Activated naive CD4-positive, alpha-beta T cell treated with anti-CD3 and anti-CD28 coated beads, Interleukin-2, amount 50 U/mL, for 16 hours (primary cell): ENCODE data around the gene ZBTB7B.
A peak's percentile ranks its signal among the peaks of the same experiment; 100 is the strongest.

Experiments used
- DNase-seq: peaks from one replicate; pipeline ENCODE4 v3.0.0-alpha.2; 2020

The ZBTB7B gene

DNA sequence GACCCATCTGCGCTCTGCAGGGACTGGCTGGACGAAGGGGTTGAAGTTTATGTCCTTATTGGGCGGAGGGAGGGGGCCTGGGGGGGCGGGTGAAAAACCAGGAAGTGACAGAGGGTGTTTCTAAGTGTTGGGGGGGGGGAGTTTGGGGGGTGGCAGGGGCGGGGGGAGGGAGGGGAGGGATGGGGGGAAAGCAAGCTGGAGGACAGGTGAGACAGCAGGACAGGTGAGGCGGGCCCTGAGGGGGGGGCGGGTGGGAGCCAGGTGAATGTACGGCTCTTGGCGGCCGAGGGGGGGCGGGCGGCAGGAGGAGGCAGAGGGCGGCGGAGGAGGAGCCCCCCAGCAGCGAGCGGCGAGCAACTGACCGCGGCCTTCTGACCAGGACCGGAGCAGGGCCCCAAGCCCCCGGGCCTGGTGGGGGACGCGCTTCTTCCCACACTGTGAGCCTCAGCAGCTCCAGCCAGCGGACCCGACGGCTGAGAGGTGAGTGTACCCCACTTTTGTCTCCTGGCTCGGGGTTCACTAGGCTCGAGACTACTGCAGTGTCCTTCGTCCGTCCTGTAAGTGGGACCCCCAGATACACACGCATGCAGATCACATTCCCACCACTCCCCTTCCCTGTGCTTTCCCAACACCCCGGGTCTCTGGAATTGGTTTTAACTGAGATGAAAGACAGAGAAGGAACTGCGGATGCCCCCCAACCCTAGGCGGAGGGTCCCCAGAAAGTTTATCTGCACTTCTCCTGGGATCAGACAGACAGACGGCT is at the start of gene ZBTB7B:
Gene ZBTB7B, plus strand, starts transcription at position 339 of the 763 bp plus-strand sequence. CDS start 11,859 bp downstream, outside the sequence.
- peak; percentile 14 for DNase-seq

DNA sequence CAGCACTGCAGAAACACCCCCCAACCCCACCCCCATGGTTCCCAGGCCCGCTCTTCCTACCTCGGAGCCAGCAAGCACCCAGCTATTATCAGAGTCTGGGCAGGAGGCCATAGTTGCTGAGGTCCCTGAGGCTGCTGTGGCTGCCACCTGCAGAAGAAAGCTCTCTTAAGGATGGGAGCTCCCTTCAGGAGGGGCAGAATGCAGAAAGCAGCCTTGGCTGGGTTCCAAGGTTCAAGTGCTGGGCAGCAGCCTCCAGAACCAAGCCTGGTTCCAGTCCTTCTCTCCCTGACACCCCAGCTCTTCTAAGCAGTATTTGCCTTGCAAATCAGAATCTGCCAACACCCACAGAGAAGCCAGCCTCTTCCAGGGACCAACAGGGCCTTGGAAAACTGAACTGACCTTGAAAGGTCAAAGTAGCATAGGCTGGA is 49.0 kb upstream of the ZBTB7B start:
- no peak for DNase-seq

DNA sequence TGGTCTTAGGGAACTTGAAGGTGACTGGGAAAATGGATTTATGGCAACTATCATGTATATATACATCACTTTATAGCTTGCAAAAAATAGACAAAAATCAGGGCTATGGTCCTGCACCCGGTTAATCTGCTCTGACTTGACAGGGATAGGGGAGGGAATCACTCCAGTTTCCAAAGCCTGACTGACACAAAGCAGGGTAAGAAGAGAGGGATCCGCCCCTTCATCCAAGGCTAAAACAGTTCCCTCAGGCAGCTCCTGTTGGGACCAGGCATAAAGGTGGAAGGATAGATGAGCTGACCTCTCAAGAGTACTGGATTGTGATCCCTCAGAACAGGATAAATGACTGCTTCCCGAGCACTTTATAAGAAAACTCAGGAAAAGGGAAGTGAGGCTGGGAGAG is 48.1 kb upstream of the ZBTB7B start:
- DNase-seq, result no peak

DNA sequence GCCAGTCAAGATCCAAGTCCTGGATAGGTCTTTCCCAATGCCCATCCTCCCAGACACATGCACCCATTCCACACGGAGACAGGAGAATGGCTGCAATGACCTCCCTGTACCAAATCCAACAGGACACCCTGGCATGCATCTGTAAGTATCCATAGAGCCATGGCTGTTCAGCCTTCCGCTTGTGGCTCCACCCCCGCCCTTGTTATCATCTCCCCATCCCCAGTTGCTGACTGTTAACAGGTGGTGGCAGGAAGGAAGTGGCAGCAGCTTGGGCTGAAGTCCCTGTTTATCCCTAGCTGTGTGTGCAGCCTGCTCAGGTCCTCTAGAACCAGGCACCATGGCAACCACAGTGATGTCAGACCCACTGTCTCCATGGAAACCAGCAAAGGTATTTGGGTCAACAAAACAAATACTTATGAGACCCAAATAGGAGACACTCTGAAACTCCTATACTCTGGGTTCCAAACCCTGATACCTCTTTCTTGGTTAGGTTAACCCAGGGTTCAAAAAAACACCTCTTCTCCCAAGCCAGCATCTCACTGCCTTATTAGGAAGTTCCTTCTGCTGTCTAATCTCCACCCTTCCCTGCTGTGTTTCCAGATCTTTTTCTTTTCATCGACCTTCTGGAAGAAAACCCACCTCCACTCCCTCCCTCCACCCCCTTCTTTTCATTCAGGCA is 47.4 kb upstream of the ZBTB7B start:
- DNase-seq, result peak; percentile 59

DNA sequence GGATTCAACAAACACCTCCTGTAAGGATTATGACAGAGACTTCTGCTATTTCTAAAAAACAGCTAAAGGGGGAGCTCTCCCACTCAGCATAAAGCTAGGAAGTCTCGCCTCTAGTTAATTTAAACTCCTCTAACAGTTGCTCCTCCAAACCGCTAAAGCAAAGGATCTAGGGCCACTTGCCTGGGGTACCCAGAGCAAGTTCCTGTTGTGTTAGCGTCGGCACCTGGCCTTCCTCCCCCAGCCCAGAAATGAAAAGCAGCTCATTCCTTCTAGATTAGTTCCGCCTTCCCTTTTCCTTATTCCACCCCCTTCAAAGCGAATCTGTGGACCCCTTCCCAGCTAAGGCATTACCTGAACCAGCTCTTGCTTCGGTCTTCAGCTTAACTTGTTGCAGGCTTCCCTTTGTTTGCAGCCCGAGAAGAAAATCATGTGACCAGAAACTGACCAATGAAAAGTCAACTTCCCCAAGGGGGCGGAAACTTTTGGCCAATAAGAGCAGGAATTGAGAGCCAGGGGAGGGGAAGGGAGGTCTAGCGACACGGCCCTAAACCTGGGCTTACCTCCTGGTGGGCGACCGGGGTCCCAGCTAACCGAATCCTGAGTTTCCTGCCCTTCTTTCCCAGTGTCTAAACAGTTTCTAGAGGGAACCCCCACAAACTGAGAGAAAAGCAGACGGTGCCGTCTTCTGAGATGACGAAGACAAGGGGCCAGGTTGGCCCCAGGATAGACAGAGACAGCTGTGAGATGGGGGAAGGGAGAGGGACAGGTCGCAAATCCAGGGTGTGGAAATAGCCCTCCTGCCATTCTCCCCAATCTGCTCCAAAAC is 46.7 kb upstream of the ZBTB7B start, which contains the start of gene PBXIP1:
Gene PBXIP1, minus strand, starts transcription at position 382 of the 826 bp plus-strand sequence. CDS start 2,378 bp downstream, outside the sequence.
- DNase-seq, result peak; percentile 76

DNA sequence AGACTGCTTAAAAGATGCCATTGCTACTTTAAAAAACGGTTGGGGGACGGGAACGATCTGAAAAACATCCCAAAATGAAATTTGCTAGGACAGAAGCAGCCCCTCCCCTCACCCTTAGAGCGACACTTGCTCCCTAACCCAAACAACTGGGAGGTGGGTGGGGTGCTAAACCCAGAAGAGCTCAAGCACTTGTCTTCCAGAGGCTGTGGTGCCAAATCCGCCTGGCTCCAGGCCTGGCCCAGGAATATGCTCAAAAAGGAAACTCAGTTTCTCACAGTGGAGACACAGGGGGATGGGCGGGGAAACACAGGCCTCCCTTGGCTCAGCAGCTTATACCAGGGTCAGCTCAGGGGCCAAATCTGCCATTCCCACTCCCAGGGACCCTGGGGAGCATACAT is 46.1 kb upstream of the ZBTB7B start:
- DNase-seq, result no peak

DNA sequence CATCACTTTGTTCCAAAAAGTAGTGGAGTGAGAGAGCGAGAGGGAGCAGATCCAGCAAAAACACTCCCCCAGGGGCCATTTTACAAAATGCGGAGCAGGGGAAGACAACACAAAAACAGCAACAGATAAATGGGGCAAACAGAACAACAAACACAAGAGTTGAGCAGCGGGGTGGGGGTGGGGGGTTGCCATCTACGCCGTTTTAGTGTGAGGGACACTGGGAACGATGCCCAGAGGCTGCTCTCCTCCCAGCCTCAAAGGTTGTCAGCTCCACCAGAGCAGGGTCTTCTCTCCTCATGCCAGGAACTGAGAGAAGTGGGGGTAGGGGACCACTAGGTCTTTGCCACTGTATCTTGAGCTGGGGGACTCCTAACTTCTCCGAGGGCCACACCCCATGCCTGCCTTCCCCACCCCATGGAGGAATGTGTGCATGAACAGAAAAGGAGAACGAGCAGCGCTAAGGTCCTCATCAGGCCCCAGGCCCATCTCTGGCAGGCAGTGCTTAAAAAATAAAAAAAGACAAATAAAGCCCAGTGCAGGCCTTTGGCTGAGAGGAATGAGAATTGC is 45.4 kb upstream of the ZBTB7B start:
- no peak for DNase-seq

DNA sequence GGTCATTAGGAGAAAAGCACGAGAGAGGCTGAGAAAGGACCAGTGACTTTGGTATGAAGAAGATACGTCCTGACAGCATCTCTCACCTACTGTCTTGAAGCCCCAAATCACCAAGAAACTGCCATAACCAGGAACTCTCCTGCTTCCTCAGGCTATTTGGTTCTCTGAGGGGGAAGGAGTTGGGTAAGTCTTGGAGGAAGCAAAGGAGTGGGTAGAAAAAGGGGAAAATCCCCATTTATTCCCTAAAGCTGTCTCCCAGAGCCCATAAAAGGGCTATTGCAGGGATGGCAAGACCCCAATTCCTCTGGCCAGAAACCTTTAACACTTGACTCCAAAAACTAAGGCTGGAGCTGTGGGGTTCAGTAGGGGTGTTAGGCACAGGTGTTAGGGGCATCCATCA is 44.6 kb upstream of the ZBTB7B start:
- DNase-seq, result no peak

DNA sequence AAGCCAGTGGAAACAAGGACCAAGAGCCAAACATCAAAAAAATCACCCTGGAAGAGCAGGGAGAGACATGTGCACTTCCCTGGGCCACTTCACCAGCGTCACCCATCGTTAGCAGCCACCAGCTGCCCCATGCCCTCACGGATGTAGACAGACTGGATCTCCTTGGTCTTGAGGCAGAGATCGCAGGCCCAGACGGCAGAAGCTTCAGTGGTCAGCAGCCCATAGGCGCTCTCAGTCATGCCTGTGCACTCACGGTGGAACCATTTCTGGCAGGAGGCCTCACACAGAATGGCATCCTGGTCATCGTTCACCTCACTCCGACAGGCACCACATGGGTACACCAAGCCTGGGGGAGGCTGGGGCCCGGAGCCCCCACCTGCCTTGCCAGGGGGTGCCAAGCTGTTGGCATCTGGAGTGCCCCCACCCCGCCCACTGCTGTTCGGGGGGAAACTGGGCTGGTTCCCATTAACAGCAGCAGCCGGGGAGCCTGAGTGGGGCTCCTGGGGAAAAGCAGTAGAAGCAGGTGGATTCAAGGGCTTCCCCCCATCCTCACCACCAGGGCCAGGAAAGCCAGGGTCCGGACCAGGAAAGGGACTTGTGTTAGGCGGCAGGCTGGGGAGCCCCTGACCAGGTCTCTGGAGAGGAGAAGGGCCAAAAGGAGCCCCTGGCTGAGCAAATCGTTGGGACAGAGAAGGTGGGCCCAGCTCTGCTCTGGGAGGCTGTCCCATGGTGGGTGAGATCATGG is 43.7 kb upstream of the ZBTB7B start:
- DNase-seq, result no peak

DNA sequence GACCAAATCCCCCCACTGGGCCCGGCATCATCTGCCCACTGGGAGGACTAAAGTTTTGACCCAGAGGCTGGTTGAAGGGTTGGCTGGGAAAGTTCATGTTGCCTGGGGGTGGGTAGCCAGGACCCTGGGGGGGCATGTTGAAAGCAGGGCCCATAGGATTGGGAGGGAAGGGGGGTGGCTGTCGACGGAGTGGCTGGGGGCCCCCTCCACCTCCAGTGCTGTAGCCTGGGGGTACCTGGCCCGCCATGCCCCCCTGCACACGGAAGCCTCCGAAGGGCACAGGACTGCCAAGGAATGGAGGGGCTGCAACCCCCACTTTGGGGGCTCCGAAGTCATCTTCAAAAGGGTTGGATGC is 43.2 kb upstream of the ZBTB7B start:
- DNase-seq, result no peak

DNA sequence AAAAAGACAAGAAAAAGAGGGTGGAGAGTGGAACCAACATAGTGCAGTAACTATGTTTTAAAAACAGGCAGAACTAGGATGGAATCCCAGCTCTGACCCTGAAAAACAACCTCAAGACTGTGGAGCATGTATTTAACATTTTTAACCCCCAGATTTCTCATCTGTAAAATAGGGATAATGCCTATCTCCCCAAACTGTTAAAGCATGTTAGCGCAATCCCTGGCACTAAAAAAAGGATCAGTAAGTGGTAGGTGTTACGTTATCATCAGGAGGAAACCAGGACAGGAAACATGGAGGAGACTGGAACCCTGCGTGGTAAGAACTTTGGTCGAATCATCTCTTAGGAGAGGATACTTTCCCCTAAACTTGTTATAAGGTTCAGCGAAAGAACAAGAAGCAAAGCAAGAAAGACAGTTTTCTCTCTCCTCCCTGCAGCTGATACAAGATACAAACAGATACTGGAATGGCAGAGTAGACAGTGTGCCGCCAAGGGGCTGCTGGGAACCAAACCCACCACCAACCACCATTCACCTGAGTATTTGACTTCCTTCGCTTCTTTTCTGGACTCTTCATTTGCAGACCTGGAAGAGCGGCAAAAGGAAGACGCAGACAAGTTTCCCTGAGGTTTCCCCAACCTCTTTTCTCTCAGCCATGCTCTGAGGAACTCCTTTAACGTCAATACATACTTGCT is 42.0 kb upstream of the ZBTB7B start:
- DNase-seq, result no peak

DNA sequence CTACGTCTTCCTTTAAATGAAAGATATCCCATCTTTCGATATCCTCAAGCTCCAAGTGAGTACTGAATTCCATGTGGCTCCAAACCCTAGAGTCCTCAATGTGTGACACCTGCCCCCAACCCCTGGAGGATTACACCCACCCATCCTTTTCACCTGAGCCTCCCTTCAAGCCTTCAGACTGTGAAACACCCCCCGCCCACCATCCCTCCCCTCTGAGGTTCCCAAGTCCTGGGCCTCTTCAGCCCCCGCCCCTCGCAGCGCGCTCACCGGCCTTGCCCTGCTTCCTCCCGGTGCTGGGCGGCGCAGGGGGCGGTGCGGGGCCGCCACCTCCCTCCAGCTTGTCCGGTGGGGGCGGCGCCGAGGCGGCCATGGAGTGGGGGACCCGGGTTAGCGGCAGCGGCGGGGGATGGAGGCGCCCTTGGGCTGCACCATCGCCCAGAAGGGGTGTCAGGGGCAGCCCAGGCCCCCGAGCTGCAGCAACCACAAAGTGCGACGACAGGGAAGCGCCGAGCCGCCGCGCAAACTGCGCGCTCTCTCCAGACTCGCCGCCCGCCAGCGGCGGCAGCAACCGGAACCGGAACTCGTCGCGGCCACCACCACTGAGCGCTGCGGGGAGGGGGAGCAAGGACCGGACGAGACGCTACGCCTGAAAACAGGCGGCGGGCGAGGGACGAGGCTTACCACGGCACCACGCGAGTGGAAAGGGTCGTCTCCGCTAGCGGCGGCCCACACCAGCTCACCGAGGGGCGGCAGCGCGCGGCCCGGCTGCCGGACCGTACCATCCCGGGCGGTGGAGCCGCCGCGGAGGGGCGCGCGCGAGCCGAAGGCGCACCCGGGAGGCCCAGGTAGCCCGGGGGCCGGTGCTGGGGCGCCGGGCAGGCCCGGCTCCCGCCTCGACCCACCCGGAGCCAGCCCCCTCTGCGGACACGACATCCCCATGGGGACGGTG is 41.1 kb upstream of the ZBTB7B start, which contains the start of gene PYGO2:
Gene PYGO2, minus strand, starts transcription at position 576 of the 949 bp plus-strand sequence. Its CDS starts 206 bp downstream, at position 370.
- peak; percentile 83 for DNase-seq

DNA sequence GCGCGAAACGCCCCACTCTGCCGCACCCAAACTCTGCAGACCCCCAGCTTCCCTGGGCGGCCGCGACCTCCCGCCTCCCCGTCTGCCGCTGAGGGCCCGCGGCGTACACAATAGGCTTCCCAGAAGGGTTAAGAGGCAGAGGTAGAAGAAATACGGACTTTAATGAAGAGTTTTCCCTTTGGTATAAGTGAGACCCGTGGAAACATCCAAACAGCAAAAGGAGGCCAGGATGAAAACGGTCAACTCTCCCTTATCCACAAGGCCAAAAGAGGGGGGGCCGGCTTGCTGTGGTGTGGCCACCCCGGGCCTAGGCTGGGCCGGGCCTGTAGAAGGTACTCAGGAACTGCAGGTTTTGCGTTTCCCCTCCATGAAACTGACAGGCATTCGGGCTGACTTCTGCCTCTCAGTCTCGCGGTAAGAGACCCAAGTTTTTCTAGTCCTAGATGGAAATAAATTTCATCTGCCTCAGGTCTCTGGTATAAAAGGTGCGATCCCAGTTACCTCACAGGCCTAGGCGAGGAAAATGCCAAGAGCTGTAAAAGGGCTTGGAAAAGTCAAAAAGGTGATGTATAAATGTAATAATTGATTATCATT is 40.3 kb upstream of the ZBTB7B start:
- peak; percentile 29 for DNase-seq

DNA sequence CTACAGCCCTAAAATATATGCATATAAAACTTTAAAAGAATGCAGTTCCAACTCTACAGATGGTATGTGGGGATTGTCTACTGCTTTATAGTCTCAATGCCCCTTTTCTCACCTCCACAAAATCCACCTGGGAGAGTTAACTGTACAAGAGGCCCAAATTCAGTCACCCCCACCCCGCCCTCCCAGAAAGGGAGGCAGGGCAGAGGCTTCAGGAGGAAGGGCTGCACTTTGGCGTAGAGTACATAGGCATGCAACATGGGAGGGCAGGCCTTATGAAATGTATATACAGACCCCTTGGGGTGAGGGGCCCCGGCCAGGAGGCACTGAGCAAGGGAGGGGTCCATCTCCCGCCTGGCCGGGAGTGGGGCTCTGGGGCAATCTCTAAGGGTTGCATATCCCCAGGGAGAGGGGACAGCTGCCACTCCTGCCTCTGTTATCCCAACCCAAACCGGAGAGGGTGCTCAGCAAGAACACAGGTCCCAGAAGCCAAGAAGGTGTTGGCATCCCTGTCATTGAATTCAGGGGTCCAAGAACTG is 39.7 kb upstream of the ZBTB7B start:
- DNase-seq, result no peak

DNA sequence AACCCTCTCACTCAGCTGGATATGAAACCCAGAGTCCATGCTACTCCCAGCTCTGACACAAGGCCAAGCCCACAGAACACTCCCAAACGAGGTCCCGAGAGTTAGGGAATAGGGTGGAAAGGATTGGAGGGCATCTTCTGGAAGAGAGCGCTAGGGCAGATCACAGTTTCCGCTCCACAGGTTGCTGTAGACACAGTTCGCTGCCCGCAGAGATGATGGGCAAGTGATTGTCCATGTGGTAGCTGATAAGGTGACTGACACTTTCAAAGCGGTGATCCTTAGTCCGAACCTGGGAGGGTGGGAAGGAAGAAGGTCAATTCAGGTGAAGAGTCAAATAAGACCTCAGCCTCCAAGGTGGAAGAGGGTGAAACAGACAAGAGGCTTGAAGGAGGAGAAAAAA is 39.0 kb upstream of the ZBTB7B start:
- DNase-seq, result no peak

DNA sequence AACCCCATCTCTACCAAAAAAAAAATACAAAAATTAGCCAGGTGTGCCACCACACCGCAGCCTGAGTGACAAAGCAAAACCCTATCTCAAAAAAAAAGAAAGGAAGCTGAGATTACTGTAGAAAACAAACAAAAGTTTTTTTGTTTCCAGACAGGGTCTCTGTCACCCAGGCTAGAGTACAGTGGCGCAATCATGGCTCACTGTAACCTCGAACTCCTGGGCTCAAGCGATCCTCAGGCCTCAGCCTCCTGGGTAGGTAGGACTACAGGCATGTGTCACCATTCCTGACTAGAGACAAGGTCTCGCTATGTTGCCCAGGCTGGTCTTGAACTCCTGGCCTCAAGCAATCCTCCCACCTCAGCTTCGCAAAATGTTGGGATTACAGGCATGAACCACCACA is 38.2 kb upstream of the ZBTB7B start:
- no peak for DNase-seq

DNA sequence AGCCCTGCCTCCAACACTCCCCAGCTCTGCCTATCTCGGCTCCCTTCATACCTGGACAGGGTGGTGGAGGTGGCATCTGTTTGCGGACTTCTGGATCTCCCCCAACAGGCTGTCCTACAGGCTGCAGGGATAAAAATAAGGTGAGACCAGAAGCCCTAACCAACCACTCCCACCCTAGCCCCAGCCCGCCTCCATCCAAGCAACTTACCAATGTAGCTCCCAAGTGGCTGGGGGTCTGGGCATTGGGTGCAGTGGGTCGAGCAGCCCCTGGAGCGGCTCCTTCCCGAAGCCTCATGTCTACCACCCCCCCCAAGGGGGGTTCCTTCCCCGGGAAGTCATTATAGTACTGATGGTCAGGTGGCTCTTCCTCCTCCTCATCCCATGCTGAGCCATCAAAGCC is 36.5 kb upstream of the ZBTB7B start:
- no peak for DNase-seq

DNA sequence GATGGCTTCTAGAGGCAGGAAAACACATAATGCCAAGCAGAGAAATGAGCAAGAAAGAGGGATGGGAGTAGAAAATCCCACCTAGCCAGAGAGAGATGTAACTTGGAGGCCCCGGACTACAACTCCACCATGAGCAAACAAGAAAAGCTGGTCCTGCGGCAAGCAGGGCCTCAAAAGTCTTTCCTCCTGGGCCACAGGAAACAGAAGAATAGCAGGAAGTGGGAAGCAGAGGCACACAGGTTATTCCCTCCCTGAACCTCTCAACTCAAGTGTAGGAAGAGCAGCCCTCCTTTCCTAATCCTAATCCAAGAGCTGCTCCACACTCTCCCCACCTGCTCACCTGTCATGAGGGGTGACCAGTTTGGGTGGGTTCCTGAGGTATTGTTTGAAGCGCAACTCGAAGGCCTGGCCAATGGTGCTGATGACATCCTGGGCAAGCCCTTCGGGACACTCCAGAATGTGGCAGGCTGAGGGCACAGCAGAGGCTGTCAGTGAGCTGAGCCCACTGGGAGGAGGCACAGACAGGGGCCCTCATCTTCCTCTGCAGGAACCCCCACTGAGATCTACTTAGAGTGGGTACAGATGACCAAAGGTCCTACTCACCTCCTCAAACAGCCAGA is 35.2 kb upstream of the ZBTB7B start:
- DNase-seq, result no peak

DNA sequence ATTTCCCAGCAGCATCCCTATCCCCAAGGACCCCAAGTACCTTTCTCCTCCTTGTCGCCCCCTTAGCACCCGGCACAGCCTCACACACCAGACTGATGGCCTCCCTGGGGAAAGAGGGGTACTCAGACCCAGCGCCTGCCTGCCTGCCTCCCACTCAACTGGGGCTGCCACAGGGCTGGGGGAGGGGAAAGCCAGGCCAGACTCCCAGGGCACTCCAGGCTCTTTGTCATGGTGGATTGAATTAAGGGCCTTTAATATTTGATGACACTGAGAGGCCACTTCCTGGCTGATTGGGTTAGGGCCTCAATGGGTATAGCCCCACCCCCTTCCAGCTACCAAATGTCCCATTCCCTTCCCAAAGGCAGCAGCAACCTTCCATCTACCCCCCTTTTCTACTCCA is 33.9 kb upstream of the ZBTB7B start:
- DNase-seq, result no peak
